GM18868 (cell line): ENCODE data around the gene PSORS1C2.

Experiments used
- ATAC-seq: cut with Tn5 transposase; IDR thresholded peaks from one replicate; pipeline ENCODE4 v1.9.1; 2021; ENCODE audit warnings: mild to moderate bottlenecking, moderate library complexity; ENCODE audit not compliant: unreplicated experiment

Gene PSORS1C2

GRCh38 chr6:31114970-31115849 is 23.7 kb downstream of the PSORS1C2 start:
- no peak for ATAC-seq

DNA sequence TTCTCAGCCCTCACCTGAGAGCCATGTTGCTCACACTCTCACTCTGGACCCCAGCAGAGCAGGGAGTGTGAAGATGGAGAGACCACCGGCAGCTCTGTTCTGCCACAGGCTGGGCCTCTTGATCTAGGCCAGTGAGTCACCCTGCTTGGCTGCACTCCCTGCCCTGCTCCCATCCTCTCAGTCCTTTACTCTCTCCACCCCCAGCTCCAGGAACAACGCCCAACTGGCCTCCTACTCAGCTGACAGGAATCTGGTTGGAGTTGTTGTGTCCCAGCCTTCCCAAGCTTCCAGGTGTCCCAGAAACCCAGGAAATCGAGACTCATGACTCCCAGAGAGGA is 24.4 kb downstream of the PSORS1C2 start, which contains the start of gene PSORS1C1:
Gene PSORS1C1 (plus strand): TSS at position 260 of the 338 bp plus-strand sequence. CDS start 14,833 bp downstream, outside the sequence.
- no peak for ATAC-seq

DNA sequence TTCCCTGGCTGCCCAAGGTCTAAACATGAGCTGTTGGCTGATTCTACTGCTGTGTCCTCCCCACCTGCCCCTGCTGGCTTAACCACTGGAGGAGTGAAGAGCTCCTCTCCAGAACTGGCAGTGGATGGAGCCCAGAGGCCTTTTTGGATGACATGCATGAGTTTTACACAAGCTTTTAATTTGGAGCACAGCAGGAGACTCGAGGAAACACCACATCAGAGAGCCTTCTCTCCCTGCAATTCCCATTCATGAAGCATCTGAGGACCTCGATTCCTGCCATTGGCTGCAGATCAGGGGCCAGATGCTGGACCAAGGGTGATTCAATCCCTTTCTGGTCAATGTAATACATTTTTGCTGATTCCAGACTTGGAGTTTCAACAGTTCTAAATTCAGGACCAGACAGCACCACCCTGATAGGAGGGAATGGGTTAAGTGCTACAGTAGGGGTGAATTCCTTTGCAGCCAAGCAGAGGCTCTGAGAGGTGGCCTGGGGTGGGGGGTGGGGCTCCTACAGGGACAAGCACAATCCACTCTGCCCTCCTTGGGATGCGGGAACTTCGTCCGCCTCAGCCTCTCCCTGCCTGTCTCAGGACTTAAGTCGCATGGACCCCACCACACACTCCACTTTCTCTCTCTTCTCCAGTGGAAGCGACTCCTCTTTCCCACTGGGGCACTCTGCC is 24.9 kb downstream of the PSORS1C2 start:
- no peak for ATAC-seq

- ATAC-seq = no peak
Measured at GRCh38 chr6:31112478-31112877, 26.4 kb downstream of the PSORS1C2 start, which contains the start of gene C6orf15. Gene C6orf15, minus strand, starts transcription at chr6:31112575. Its CDS starts 20 bp downstream, at chr6:31112555.

DNA sequence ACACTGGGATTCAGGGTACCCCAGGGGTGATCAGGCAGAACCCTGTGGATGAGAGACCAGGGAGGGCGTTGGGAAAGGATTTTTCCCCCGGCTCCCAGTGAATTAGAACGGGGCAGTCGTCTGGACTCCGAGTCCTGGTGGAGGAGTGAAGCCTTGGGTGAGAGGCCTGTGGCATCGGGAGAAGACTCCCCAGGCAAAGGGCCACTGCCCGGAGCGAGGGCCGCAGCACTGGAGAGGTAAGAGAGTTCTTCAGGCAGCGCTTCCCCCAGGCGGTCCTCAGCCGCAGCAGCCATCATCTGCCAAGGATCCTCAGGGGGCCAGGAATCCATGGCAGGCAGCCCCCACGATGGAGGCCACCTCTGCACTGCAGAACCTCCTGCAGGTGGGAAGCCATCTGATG is 27.2 kb downstream of the PSORS1C2 start:
- ATAC-seq = no peak

DNA sequence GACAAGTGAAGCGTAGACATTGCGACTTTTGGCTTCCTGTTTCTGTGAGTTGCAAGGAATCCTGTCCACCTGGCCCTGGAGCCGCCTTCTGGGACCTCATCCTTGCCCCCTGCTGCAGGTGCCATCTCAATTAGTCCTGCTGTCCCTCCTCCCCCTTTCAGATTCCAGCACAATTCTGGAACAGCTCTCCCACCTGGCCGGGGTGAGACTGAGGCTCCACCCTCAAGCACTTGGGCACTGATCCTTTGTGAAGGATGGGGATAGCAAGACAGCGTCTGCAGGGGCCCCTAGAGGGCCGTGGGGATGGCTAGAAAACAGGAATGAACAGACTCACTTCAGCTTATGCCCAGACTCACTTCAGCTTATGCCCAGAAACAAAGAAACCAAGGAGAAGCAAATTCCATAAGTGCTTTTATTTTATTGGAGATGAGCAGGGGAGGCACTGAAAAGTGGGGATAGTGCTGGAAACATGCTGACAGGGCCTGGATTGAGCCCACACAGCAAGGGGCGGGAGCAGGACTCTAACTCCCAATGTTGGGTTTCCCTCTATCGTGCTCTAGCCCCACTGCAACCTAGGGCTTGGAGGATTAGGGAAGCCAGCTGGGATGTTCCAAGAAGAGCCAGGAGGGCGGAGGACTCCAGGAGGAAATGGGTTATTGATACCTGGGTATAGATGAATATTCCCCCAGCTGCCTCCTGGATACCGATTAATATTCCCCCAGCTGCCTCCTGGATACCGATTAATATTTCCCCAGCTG is 27.9 kb downstream of the PSORS1C2 start:
- ATAC-seq = no peak

DNA sequence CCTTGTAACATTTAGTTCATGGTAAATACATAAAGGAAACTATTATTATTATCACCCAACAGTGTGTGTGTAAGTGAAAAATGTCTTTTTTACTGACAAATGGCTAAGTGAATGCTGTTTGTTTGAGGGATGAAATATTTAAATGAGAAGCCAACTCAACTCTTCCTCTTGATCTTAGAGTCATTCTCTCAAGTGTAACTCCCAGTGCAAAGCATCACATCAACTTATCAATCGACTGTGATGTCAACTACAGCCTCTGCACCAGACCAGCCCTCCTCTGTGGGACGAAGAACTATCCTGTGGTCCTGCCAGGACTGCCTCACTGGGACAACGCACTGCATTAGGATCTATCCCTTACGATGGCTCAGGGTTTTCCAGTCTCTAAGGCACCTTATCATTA is 31.8 kb downstream of the PSORS1C2 start:
- no peak for ATAC-seq

GRCh38 chr6:31103136-31103535 is 35.7 kb downstream of the PSORS1C2 start:
- no peak for ATAC-seq

DNA sequence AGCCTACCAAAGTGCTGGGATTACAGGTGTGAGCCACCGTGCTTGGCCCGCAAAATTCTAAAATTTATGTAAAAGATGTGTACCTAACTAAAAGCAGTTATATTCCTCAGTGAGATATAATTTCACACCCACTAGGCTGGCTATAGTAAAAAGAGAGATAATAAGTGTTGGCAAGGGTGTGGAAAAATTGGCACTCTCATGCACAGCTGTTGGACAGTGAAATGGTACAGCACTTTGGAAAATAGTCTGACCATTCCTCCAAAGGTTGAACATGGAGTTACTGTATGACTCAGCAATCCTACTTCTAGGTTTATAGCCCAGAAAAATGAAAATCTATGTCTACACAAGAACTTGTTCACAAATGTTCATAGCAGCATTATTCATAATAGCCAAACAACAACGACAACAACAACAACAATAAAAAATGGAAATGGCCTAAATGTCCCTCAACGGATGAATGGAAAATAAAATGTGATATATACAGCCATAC is 40.4 kb downstream of the PSORS1C2 start:
- ATAC-seq = no peak

DNA sequence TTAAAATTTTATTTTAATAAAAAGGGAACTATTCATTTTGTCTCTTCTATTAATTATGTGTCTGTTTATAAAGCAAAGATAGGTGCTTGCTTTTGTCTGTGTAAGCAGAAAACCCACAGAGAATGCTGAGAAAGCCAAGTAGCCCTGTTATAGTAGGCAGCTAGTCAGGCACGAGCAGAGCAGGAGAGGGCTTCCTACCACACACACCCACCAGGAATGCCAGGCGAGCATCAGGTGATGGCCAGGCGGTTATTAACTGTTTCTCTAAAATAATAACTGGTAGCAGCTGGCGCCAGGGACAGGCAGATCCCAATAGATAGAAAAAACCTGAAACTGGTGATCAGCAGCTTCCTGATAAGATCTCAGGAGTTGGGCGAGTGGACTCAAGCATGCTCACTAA is 42.2 kb downstream of the PSORS1C2 start:
- no peak for ATAC-seq

GRCh38 chr6:31096215-31096614 is 42.7 kb downstream of the PSORS1C2 start:
- ATAC-seq = no peak

GRCh38 chr6:31094389-31094881 is 44.4 kb downstream of the PSORS1C2 start:
- ATAC-seq = no peak

GRCh38 chr6:31092769-31093505 is 45.9 kb downstream of the PSORS1C2 start:
- ATAC-seq = no peak

DNA sequence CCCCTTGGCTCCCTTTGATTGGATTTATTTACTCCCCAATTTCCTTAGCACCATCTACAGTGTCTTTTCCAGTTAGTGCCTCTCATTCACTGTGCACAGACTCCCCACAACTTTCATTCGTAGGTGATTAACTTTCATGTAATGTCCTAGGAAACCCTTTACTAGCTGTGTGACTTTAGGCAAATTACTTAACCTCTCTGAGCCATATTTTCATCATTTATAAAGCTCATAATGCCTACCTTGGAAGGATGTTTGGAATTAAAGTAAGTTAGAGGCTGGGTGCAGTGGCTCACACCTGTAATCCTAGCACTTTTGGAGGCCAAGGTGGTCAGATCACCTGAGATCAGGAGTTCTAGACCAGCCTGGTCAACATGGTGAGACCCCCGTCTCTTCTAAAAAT is 46.6 kb downstream of the PSORS1C2 start:
- ATAC-seq = no peak

- ATAC-seq = no peak
Measured at GRCh38 chr6:31091680-31092079, 47.2 kb downstream of the PSORS1C2 start.

DNA sequence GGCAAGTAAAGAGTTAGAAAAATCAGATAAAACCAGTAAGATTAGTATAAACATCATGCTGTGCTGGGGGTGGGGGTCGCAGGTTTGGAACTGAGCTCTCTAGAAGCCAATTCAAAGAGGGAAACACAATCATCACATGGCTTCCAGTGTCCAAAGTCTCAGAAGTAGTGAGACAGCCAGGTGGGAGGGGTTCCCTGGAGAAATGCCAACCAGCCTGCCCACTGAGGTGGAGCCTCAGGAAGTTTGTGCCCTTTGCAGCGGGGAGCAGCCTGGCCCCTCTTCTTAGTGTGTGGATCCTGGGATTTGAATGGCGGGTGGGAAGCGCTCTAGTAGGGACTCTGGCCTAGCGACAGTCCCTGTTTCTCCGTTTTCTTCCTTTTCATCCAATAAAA is 47.9 kb downstream of the PSORS1C2 start:
- ATAC-seq = no peak

DNA sequence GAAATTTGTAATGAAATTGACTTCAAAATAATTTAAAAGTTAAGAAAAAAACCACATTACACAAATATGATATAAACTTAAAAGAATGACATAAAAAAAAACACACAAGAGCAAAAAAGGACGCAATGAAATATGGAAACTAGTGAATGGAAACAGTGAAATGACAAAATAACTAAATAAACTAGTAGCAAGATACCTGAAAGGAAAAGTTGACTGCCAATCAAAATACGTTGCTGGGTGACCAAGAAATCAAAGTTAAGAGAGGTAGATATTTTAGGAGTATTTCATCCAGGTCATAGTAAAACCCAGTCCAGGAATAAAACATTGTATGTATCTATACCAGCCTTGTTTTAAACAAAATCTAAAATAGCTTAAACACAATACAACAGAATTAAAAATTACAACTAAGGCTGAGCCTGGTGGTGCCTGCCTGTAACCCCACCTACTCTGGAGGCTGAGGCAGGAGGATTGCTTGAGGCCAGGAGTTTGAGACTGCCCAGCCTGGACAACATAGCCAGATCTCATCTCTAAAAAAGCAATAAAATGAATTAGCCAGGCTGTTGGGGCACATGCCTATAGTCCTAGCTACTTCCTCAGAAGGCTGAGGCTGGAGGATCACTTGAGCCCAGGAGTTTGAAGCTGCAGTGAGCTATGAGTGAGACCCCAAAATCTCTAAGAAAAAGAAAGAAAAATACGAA is 48.4 kb downstream of the PSORS1C2 start:
- ATAC-seq = no peak
